Activated T-helper 17 cell treated with anti-CD3 and anti-CD28 coated beads, Interleukin-2, amount 50 U/mL, for 72 hours (primary cell): Measurements from ENCODE around the gene DMC1. TPM values are rescaled to one million over a fixed set of nuclear protein-coding genes. Genes with fewer than 3 reads are reported as not detected.
"Not testable (repeated sequence)": the region's sequence is repeated elsewhere in the genome, so short reads cannot be mapped to it uniquely, and the experiment has no call there.

Source experiments
- ATAC-seq: fragments of 150-1000 bp; cut with Tn5 transposase; replicated peaks from 2 replicates; pipeline ENCODE4 v1.10.0; 2021; ENCODE audit warnings: mild to moderate bottlenecking, moderate library complexity
- H3K27ac Mint-ChIP-seq: one replicate; pipeline ENCODE4 v1.8.0; 2022; ENCODE audit warnings: mixed read lengths
- H3K27me3 Mint-ChIP-seq: one replicate; pipeline ENCODE4 v1.8.0; 2022; ENCODE audit warnings: mixed read lengths
- H3K36me3 Mint-ChIP-seq: one replicate; pipeline ENCODE4 v1.8.0; 2022; ENCODE audit warnings: low read depth, mild to moderate bottlenecking, mixed read lengths
- H3K4me1 Mint-ChIP-seq: one replicate; pipeline ENCODE4 v1.8.0; 2022; ENCODE audit warnings: mixed read lengths
- H3K4me3 Mint-ChIP-seq: one replicate; pipeline ENCODE4 v1.8.0; 2022; ENCODE audit warnings: mild to moderate bottlenecking, mixed read lengths
- H3K9me3 Mint-ChIP-seq: one replicate; pipeline ENCODE4 v1.8.0; 2022; ENCODE audit warnings: mixed read lengths
- total RNA-seq, 2 donors: library from RNA; stranded (reverse); gene quantifications; one replicate each; pipeline ENCODE4 v1.2.3, GENCODE V29; 2022

DMC1 gene, protein sequence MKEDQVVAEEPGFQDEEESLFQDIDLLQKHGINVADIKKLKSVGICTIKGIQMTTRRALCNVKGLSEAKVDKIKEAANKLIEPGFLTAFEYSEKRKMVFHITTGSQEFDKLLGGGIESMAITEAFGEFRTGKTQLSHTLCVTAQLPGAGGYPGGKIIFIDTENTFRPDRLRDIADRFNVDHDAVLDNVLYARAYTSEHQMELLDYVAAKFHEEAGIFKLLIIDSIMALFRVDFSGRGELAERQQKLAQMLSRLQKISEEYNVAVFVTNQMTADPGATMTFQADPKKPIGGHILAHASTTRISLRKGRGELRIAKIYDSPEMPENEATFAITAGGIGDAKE
- 10 to 100 TPM; 10.8 to 13.2 TPM for total RNA-seq

DNA sequence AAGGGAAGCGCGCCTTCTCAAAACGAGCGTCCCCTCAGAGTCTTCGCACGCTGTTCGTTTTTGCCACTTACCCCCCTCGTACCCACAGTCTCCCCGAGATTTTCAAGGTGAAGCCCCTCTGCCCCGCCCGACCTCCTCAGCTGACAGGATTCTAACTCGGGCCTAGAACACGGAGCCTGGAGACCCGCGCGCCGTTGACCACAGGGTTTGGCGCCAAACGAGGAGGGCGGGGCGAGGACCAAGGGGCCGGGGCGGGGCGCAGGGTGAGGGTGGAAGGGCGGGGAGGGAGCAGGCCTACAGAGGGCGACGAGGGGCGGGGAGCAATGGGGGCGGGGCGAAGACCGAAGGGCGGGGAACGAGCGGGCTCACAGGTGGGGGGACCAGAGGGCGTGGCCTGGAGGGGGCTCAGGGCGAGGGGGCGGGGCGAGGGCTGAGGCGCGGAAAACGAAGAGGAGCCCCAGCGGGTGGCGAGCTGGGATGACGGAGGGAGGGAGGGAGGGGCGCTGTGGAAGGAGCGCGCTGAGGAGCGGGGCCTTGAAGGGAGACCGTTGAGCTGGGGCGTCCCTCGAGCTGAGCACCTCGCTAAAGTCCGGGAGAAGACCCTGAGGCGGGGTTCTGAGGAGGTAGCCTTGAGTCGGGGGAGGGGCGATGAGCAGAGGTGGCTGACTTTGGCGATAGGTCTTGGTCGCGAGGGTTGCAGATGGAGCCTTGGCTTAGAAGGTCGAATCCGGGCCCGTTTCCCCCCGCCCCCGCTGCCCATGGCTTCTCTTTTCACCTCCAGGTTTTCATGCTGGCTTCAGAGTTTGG lies at the start of gene DMC1:
TSS of gene DMC1 (minus strand) at position 212 of the 807 bp plus-strand sequence. CDS start 1,927 bp downstream, outside the sequence.
- H3K9me3 Mint-ChIP-seq: no peaks in the 10 kb centered on the region
- ATAC-seq: peak; percentile 90
- no peaks in the 10 kb centered on the region for H3K36me3 Mint-ChIP-seq
- peak within 1 kb of the TSS; percentile 90 for H3K4me3 Mint-ChIP-seq
- H3K4me1 Mint-ChIP-seq: no peaks in the 10 kb centered on the region
- H3K27me3 Mint-ChIP-seq: no peaks in the 10 kb centered on the region
- H3K27ac Mint-ChIP-seq: peak within 1 kb of the TSS; percentile 88

GRCh38 chr22:38618682-38619081 lies 48.7 kb upstream of the DMC1 start:
- peaks cover 16% of the 10 kb centered on the region for H3K27me3 Mint-ChIP-seq
- ATAC-seq: no peak
- no peak overlapping the region for H3K27ac Mint-ChIP-seq
- no peaks in the 10 kb centered on the region for H3K9me3 Mint-ChIP-seq
- H3K36me3 Mint-ChIP-seq: no peaks in the 10 kb centered on the region
- no peaks in the 10 kb centered on the region for H3K4me1 Mint-ChIP-seq
- no peak overlapping the region for H3K4me3 Mint-ChIP-seq

- ATAC-seq: no peak
- Mint-ChIP-seq H3K36me3 (no peaks in the 10 kb centered on the region), H3K27me3 (peaks cover 16% of the 10 kb centered on the region), H3K4me1 (no peaks in the 10 kb centered on the region), H3K9me3 (no peaks in the 10 kb centered on the region), H3K27ac (no peak overlapping the region), H3K4me3 (no peak overlapping the region)
These were observed 48.3 kb upstream of the DMC1 start for GRCh38 chr22:38618258-38618657.

DNA sequence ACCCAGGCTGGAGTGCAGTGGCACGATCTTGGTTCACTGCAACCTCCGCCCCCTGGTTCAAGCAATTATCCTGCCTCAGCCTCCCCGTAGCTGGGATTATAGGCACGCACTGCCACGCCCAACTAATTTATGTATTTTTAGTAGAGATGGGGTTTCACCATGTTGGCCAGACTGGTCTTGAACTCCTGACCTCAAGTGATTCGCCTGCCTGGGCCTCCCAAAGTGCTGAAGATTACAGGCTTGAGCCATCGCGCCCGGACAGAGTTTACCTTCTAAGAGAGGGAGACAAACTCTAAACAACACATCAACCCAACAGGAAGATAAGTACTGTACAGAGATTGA lies 45.1 kb upstream of the DMC1 start:
- H3K36me3 Mint-ChIP-seq, H3K4me1 Mint-ChIP-seq, ATAC-seq, H3K27ac Mint-ChIP-seq, H3K4me3 Mint-ChIP-seq, H3K9me3 Mint-ChIP-seq: not testable (repeated sequence)
- H3K27me3 Mint-ChIP-seq: peaks cover 16% of the 10 kb centered on the region

GRCh38 chr22:38614332-38615063 lies 44.5 kb upstream of the DMC1 start:
- ATAC-seq: no peak
- H3K27ac Mint-ChIP-seq: no peak overlapping the region
- H3K9me3 Mint-ChIP-seq: no peaks in the 10 kb centered on the region
- H3K4me1 Mint-ChIP-seq: no peaks in the 10 kb centered on the region
- no peaks in the 10 kb centered on the region for H3K36me3 Mint-ChIP-seq
- H3K4me3 Mint-ChIP-seq: no peak overlapping the region
- H3K27me3 Mint-ChIP-seq: peaks cover 14% of the 10 kb centered on the region

DNA sequence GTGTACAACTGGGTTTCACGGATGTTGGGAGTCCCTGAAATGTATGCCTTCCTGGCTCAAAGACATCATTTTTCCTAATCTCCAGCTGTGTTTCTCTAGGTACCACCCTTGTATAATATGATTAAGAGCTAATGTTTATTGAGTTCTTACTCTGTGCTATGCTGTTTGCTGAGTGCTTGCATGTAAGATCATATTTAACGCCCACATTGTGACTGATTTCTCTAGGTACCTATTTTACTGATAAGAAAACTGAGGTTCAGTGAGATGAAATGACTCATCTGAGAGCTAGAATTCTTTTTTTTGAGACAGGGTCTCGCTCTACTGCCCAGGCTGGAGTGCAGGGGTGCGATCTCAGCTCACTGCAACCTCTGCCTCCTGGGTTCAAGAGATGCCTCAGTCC lies 43.6 kb upstream of the DMC1 start:
- Mint-ChIP-seq H3K36me3 (no peaks in the 10 kb centered on the region), H3K4me3 (no peak overlapping the region), H3K9me3 (no peaks in the 10 kb centered on the region), H3K27me3 (peaks cover 13% of the 10 kb centered on the region), H3K27ac (no peak overlapping the region), H3K4me1 (no peaks in the 10 kb centered on the region)
- ATAC-seq: peak; percentile 82

DNA sequence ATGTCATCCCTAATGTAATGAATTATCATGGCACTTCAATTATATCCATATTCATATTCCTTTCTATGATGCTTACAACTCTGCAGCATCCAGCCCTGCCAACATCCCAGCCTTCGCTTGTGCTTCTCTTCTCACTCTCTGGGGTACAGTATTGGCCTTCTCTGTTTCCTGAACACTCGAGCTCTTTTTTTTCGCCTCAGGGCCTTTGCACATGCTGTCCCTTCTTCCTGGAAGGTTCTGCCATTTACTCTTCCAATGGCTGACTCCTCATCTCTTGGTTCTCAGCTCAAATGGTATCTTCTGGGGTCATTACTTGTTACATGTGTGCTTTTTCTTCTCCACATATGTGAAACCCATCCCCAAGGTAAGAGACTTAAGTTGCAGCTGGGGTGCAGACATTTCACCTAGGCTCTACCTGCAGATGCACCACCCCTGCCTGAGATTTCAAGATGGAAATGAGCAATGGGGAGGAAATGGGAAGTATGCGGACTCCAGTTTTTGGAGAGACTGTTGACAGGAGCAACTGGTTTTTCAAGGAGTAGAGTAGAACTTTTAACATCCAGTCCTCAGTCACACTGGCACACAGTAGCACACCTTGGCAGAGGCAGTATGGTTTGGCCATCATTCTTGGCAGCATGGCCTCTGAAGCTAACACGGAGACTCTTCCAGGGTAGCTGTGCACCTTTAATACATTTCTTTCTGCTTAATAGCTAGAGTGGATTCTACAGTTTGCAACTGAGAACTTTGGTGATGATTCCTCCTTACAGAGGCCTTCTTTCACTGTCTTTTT lies 42.4 kb upstream of the DMC1 start:
- Mint-ChIP-seq H3K4me1 (no peaks in the 10 kb centered on the region), H3K36me3 (no peaks in the 10 kb centered on the region), H3K4me3 (no peak overlapping the region), H3K9me3 (no peaks in the 10 kb centered on the region), H3K27me3 (peaks cover 17% of the 10 kb centered on the region), H3K27ac (no peak overlapping the region)
- no peak for ATAC-seq

DNA sequence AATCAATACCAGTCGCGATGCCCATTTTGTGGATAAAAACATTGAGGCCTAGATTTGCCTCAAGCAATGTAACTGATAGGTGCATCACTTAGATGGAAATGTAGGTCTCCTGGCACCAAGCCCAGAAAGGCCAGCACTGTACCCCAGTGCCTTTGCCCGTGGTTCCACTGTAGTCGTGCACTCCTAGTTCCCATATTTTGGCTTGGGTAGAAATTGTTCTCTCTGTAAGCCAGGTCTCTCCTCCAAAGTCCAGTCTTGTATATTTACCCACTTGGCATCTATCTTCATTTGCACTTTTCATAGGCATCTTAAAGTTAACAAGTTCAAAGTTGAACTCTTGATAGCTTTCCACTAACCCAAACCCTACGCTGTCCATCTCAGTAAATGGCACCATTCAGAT lies 41.6 kb upstream of the DMC1 start:
- Mint-ChIP-seq H3K36me3 (no peaks in the 10 kb centered on the region), H3K9me3 (no peaks in the 10 kb centered on the region), H3K27me3 (peaks cover 14% of the 10 kb centered on the region), H3K27ac (no peak overlapping the region), H3K4me1 (no peaks in the 10 kb centered on the region), H3K4me3 (no peak overlapping the region)
- ATAC-seq: no peak

DNA sequence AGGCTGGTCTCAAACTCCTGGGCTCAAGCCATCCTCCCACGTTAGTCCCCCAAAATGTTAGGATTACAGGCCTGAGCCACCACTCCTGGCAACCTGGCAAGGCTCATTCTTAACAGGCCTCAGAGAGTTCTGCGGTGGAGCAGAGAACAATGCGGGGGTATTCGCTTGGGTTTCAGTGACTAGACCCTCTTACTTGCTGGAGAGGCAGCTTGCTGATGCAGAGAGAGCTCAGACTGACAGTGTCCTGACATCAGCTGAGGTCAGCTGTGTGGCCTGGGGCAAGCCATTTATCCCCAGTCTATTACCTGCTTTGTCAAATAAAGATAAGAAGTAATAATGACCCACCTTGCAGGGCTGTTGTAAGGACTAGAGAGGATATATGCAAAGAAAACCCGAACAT lies 40.3 kb upstream of the DMC1 start:
- Mint-ChIP-seq H3K27me3 (peaks cover 10% of the 10 kb centered on the region), H3K27ac (no peak overlapping the region), H3K4me3 (no peak overlapping the region), H3K9me3 (no peaks in the 10 kb centered on the region), H3K36me3 (no peaks in the 10 kb centered on the region), H3K4me1 (no peaks in the 10 kb centered on the region)
- ATAC-seq: no peak

GRCh38 chr22:38608992-38609750 lies 39.2 kb upstream of the DMC1 start:
- H3K27me3 Mint-ChIP-seq: peaks cover 10% of the 10 kb centered on the region
- H3K4me1 Mint-ChIP-seq: no peaks in the 10 kb centered on the region
- no peak overlapping the region for H3K4me3 Mint-ChIP-seq
- H3K36me3 Mint-ChIP-seq: no peaks in the 10 kb centered on the region
- no peaks in the 10 kb centered on the region for H3K9me3 Mint-ChIP-seq
- no peak for ATAC-seq
- H3K27ac Mint-ChIP-seq: no peak overlapping the region

GRCh38 chr22:38607680-38608079 lies 37.7 kb upstream of the DMC1 start:
- H3K27ac Mint-ChIP-seq: no peak overlapping the region
- no peak for ATAC-seq
- H3K4me3 Mint-ChIP-seq: no peak overlapping the region
- no peaks in the 10 kb centered on the region for H3K9me3 Mint-ChIP-seq
- H3K27me3 Mint-ChIP-seq: peaks cover 13% of the 10 kb centered on the region
- H3K36me3 Mint-ChIP-seq: no peaks in the 10 kb centered on the region
- H3K4me1 Mint-ChIP-seq: no peaks in the 10 kb centered on the region

GRCh38 chr22:38602166-38602565 lies 32.2 kb upstream of the DMC1 start:
- H3K36me3 Mint-ChIP-seq: no peaks in the 10 kb centered on the region
- no peaks in the 10 kb centered on the region for H3K9me3 Mint-ChIP-seq
- ATAC-seq: no peak
- no peaks in the 10 kb centered on the region for H3K4me1 Mint-ChIP-seq
- H3K27me3 Mint-ChIP-seq: peaks cover 8% of the 10 kb centered on the region
- H3K4me3 Mint-ChIP-seq: no peak overlapping the region
- H3K27ac Mint-ChIP-seq: no peak overlapping the region

DNA sequence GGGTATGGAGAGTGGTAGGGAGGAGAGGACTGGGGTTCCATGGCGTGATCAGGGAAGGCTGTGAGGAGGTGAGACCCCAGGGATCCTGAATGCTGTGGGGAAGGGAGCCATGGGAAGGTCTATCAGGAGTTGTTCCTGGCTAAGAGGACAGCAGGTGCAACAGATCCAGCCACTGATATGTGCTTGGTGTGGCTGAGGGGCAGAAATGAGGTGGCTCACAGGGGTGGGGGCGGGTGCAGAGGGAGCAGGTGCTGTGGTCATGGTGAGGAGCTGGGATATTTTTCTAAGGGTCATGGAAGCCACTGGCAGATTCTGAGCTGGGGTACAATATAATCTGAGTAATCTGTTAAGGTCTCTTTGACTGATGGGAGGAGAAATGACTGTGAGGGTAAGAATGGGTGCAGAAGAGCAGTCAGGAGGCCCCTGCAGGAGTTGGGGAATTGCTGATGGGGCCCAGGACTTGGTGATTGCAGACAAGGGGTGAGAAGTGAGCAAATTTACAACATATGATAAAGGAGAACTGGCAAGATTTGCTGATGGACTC lies 31.3 kb upstream of the DMC1 start:
- H3K36me3 Mint-ChIP-seq: no peaks in the 10 kb centered on the region
- H3K9me3 Mint-ChIP-seq: no peaks in the 10 kb centered on the region
- no peak for ATAC-seq
- H3K4me3 Mint-ChIP-seq: no peak overlapping the region
- no peaks in the 10 kb centered on the region for H3K4me1 Mint-ChIP-seq
- H3K27ac Mint-ChIP-seq: no peak overlapping the region
- H3K27me3 Mint-ChIP-seq: peaks cover 8% of the 10 kb centered on the region
